AG04449 (cell line): ENCODE measurements around the gene UCP3.

Experiments used
- CTCF ChIA-PET: fragments of 350-600 bp; formaldehyde crosslinking; extraction: SDS; loops from one replicate; lab custom pipeline; 2021; ENCODE audit warnings: antibody characterized with exemption; lab: Yijun Ruan, JAX
- POLR2A ChIA-PET: fragments of 400-600, 350-600 bp; formaldehyde crosslinking; extraction: SDS; loops from one replicate; lab custom pipeline; 2020; ENCODE audit warnings: antibody characterized with exemption, inconsistent platforms; lab: Yijun Ruan, JAX
- DNase-seq: peaks from one replicate; pipeline ENCODE4 v3.0.0-alpha.2; 2010; ENCODE audit warnings: low read depth, low spot score
- H3K4me3 ChIP-seq: 2 replicates; pipeline ENCODE4 v1.5.1; 2011; ENCODE audit warnings: low read depth, mild to moderate bottlenecking, control low read depth, low read length
- TF ChIP-seq, protein P1 (sequence below): IDR thresholded peaks from one replicate; pipeline ENCODE4 v1.5.1; 2011; ENCODE audit warnings: mild to moderate bottlenecking, moderate library complexity, low read length, control low read depth, inconsistent platforms; ENCODE audit not compliant: insufficient read depth; ENCODE audit errors: missing control alignments

Gene UCP3, protein sequence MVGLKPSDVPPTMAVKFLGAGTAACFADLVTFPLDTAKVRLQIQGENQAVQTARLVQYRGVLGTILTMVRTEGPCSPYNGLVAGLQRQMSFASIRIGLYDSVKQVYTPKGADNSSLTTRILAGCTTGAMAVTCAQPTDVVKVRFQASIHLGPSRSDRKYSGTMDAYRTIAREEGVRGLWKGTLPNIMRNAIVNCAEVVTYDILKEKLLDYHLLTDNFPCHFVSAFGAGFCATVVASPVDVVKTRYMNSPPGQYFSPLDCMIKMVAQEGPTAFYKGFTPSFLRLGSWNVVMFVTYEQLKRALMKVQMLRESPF

DNA sequence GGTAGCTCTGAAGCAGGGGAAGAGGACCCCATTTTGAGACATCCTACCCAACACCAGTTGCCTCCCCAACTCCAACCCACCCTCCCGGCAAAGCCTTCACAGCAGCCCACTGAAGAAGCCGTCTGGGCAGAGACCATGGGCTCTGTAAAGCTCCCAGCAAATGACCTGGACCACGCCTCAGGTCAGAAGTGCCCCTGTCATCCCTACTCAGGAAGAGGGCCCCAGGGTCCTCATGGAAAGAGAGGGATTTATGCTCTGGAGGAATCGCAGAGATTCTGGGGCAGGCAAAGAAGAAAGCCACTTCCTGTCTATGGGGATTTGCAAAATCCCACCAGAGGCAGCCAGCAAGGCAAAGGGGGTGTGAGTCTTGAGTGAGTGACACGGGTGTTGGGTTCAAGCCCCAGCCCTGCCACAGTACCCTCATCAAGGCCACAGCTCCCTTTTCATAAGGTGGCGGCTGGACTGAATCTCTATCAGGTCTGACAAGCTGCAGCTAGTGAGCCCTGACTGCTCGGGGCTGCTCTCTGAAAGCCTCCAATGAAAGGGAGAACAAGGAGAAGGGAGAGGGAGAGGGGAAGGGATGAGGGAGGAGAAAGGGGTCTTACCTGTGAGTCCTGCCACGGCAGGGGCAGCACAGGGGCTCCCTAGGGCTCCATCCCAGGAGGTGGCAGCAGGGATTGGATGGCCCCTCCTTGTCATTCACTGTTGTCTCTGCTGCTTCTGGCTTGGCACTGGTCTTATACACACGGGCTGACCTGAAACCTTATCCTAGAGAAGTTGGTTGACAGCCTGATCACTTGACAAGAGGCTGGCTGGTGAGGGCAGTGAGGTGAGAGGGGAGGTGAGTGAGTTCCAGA, at the start of gene UCP3:
UCP3 (minus strand) TSS at position 713 of the 857 bp plus-strand sequence. CDS start 2,043 bp downstream, outside the sequence.
- POLR2A ChIA-PET: no interaction called here
- TF ChIP-seq, protein P1, sequence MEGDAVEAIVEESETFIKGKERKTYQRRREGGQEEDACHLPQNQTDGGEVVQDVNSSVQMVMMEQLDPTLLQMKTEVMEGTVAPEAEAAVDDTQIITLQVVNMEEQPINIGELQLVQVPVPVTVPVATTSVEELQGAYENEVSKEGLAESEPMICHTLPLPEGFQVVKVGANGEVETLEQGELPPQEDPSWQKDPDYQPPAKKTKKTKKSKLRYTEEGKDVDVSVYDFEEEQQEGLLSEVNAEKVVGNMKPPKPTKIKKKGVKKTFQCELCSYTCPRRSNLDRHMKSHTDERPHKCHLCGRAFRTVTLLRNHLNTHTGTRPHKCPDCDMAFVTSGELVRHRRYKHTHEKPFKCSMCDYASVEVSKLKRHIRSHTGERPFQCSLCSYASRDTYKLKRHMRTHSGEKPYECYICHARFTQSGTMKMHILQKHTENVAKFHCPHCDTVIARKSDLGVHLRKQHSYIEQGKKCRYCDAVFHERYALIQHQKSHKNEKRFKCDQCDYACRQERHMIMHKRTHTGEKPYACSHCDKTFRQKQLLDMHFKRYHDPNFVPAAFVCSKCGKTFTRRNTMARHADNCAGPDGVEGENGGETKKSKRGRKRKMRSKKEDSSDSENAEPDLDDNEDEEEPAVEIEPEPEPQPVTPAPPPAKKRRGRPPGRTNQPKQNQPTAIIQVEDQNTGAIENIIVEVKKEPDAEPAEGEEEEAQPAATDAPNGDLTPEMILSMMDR: no peak
- no peak within 1 kb of the TSS for H3K4me3 ChIP-seq
- CTCF ChIA-PET: no interaction called here
- DNase-seq: no peak

DNA sequence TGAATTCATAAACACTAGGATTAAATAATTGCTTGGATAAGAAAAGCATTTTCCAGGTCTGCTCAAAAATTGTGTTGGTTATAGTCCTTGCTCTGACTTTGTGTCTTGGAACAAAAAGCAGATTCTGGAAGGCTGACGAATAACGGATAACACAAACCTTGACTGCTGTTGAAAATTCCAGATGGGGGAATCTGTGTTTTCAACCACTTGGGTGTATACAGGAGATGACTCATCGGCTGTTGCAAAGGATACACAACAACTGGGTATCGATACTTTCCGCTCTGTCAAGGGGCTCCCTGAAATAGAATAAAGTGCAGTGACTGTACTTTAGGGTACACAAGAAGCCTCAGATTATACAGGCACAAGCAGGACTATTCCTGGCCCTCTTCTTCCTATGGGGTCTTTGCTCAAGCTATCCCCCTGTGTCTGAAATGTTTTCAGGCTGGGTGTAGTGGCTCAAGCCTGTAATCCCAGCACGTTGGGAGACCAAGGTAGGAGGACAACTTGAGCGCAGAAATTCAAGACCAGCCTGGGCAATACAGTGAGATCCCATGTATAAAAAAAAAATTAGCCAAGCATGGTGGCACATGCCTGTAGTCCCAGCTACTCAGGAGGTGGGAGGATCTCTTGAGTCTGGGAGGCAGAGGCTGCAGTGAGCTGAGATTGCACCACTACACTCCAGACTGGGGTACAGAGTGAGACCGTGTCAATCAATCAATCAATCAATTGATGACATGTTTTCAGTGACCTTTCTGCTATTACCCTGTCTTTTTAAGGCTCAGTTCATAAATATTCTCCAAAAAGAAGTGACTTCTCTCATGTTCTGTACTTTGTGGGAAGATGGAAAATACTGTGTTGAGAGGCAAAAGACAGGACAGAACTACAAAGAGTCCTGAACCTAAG, 48.6 kb upstream of the UCP3 start:
- DNase-seq: no peak
- POLR2A ChIA-PET: no interaction called here
- TF ChIP-seq, protein P1: no peak

DNA sequence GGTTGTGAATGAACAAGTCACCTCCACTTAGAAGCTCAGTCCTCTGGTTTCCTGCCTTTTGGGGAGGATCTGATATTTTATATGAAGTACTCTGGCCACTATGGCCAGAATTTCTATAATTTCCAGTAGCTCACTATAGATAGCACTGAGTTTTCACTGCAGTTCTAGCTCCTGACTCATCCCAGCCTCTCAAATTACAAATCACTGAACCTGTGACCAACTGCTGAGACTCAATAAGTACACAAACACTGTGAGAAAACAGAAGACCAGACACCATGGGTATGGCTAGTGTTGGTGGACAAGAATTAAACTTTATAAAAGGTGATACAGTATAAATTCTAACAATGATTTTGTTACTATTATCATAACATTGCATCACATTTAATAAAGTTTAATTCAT, 47.1 kb upstream of the UCP3 start:
- ChIA-PET CTCF (no interaction called here), POLR2A (interaction anchor here (0.7 kb wide), 1 partner anchor 41 kb away, joined by 3 read pairs; no protein-coding TSS in a partner anchor)

More for the DNA sequence above, 48.6 kb upstream of the UCP3 start:
- CTCF ChIA-PET: interaction anchor here (1.5 to 1.6 kb wide), 2 partner anchors 13 to 395 kb away, joined by 3 to 4 read pairs; no protein-coding TSS in a partner anchor
- no peak overlapping the region for H3K4me3 ChIP-seq

GRCh38 chr11:74050465-74050864, 41.6 kb upstream of the UCP3 start:
- ChIA-PET POLR2A (no interaction called here), CTCF (interaction anchor here (1.3 kb wide), 1 partner anchor 86 kb away, joined by 3 read pairs; no protein-coding TSS in a partner anchor)
- H3K4me3 ChIP-seq: no peak overlapping the region
- TF ChIP-seq, protein P1: no peak
- DNase-seq: no peak

More for the DNA sequence above, 47.1 kb upstream of the UCP3 start:
- TF ChIP-seq, protein P1: no peak
- no peak for DNase-seq
- H3K4me3 ChIP-seq: no peak overlapping the region

- TF ChIP-seq, protein P1: no peak
- DNase-seq: no peak
- no peak overlapping the region for H3K4me3 ChIP-seq
- ChIA-PET CTCF (interaction anchor here (1.0 kb wide), 1 partner anchor 10 kb away, joined by 3 read pairs; no protein-coding TSS in a partner anchor), POLR2A (no interaction called here)
These were observed 40.1 kb upstream of the UCP3 start for GRCh38 chr11:74048993-74049392.
